GM19351 (cell line): ENCODE data around the gene MEGF10.

Source experiments
- ATAC-seq: cut with Tn5 transposase; IDR thresholded peaks from one replicate; pipeline ENCODE4 v1.9.1; 2021; ENCODE audit warnings: mild to moderate bottlenecking, moderate library complexity; ENCODE audit not compliant: unreplicated experiment

MEGF10 gene

DNA sequence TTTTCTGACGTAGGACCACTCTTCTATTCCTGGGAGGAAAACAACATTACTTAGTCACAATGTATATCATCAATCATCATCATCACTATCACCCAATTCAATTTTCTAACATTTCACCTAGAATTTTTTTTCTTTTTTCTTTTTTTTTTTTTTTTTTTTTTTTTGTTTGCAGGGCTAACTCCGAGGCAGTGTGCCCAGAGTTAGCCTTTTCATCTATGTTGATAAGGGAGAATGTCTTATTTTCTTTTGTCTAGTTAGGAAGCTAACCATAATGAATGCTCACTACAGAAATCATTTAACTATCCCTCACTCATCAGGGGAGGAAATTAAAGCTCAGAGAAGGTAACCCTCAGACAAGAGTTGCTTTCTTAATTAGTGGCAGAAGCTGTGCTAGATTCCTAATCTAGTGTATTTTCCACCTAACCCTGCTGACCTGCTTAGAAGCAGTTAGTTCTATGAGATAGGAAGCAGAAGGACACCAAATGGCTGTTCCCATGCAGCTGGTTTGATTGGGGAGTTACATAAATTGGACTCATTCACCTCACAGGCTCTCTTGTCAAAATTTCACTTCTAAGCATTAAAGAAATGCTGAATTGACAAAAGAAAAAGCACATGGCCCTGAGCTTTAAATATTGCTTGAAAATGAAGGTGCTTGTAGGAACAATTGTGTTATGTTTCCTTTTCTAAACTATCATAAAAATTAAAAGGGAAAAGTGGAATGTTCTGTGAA lies 218.2 kb downstream of the MEGF10 start:
- ATAC-seq, result no peak
